Measurements from ENCODE around the gene ZNF678. TPM values are rescaled to one million over a fixed set of nuclear protein-coding genes. Genes with fewer than 3 reads are reported as not detected.

Gene ZNF678
- total RNA-seq (2014; rRNA removed; shearing (Covaris generic); ENCODE audit: low replicate concordance) = 1.4 and 1.6 TPM in 2 replicates

- DNase-seq (ENCODE audit: low read depth) = peak; percentile 96
- in situ Hi-C loops (cut with HindIII; ENCODE audit: low pct_unique_long_range_greater_than_20kb, low sequenced_read_pairs) = no loop called here
Observed at GRCh38 chr1:227563324-227564201, at the start of gene ZNF678. ZNF678 (plus strand) TSS chr1:227563556; CDS start chr1:227650992, 87,436 bp downstream.

- no peak for DNase-seq (ENCODE audit: low read depth)
- in situ Hi-C loops (cut with HindIII; ENCODE audit: low pct_unique_long_range_greater_than_20kb, low sequenced_read_pairs) = no loop called here
Observed at GRCh38 chr1:227518876-227519275, 44.5 kb upstream of the ZNF678 start.

- in situ Hi-C loops (cut with HindIII; ENCODE audit: low pct_unique_long_range_greater_than_20kb, low sequenced_read_pairs) = no loop called here
- DNase-seq (ENCODE audit: low read depth) = no peak
Observed at GRCh38 chr1:227521782-227522181, 41.6 kb upstream of the ZNF678 start.

- in situ Hi-C loops (cut with HindIII; ENCODE audit: low pct_unique_long_range_greater_than_20kb, low sequenced_read_pairs) = no loop called here
- DNase-seq (ENCODE audit: low read depth) = no peak
Observed at GRCh38 chr1:227526524-227526923, 36.8 kb upstream of the ZNF678 start.

- in situ Hi-C loops (cut with HindIII; ENCODE audit: low pct_unique_long_range_greater_than_20kb, low sequenced_read_pairs) = no loop called here
- DNase-seq (ENCODE audit: low read depth) = peak; percentile 62
Observed at GRCh38 chr1:227532019-227532619, 31.2 kb upstream of the ZNF678 start.

GRCh38 chr1:227540170-227541098 lies 22.9 kb upstream of the ZNF678 start:
- DNase-seq (ENCODE audit: low read depth) = no peak
- in situ Hi-C loops (cut with HindIII; ENCODE audit: low pct_unique_long_range_greater_than_20kb, low sequenced_read_pairs) = no loop called here

- no peak for DNase-seq (ENCODE audit: low read depth)
- in situ Hi-C loops (cut with HindIII; ENCODE audit: low pct_unique_long_range_greater_than_20kb, low sequenced_read_pairs) = no loop called here
Observed at GRCh38 chr1:227541129-227541528, 22.2 kb upstream of the ZNF678 start.

GRCh38 chr1:227541796-227542152 lies 21.6 kb upstream of the ZNF678 start:
- in situ Hi-C loops (cut with HindIII; ENCODE audit: low pct_unique_long_range_greater_than_20kb, low sequenced_read_pairs) = no loop called here
- no peak for DNase-seq (ENCODE audit: low read depth)

GRCh38 chr1:227542153-227543120 lies 20.9 kb upstream of the ZNF678 start:
- in situ Hi-C loops (cut with HindIII; ENCODE audit: low pct_unique_long_range_greater_than_20kb, low sequenced_read_pairs) = no loop called here
- DNase-seq (ENCODE audit: low read depth) = peak; percentile 76

GRCh38 chr1:227543283-227544066 lies 19.9 kb upstream of the ZNF678 start:
- DNase-seq (ENCODE audit: low read depth) = no peak
- in situ Hi-C loops (cut with HindIII; ENCODE audit: low pct_unique_long_range_greater_than_20kb, low sequenced_read_pairs) = no loop called here

GRCh38 chr1:227544067-227545050 lies 19.0 kb upstream of the ZNF678 start:
- no peak for DNase-seq (ENCODE audit: low read depth)
- in situ Hi-C loops (cut with HindIII; ENCODE audit: low pct_unique_long_range_greater_than_20kb, low sequenced_read_pairs) = no loop called here

- in situ Hi-C loops (cut with HindIII; ENCODE audit: low pct_unique_long_range_greater_than_20kb, low sequenced_read_pairs) = no loop called here
- DNase-seq (ENCODE audit: low read depth) = no peak
Observed at GRCh38 chr1:227545361-227545760, 18.0 kb upstream of the ZNF678 start.

- in situ Hi-C loops (cut with HindIII; ENCODE audit: low pct_unique_long_range_greater_than_20kb, low sequenced_read_pairs) = no loop called here
- DNase-seq (ENCODE audit: low read depth) = no peak
Observed at GRCh38 chr1:227546059-227546458, 17.3 kb upstream of the ZNF678 start.

- DNase-seq (ENCODE audit: low read depth) = no peak
- in situ Hi-C loops (cut with HindIII; ENCODE audit: low pct_unique_long_range_greater_than_20kb, low sequenced_read_pairs) = no loop called here
Observed at GRCh38 chr1:227546598-227547309, 16.6 kb upstream of the ZNF678 start.

All from Caki2 (cell line).